ENCODE results near the gene ORC5. TPM values are rescaled to one million over a fixed set of nuclear protein-coding genes. Genes with fewer than 3 reads are reported as not detected.
A peak's percentile ranks its signal among the peaks of the same experiment; 100 is the strongest.

The ORC5 gene
- total RNA-seq, 1 experiment from 2014 or later: 25.4 TPM

- no peak for DNase-seq (ENCODE audit: unreplicated experiment)
- BruUV-seq (replicated peaks): no TSS peak
- H3K36me3 Mint-ChIP-seq (ENCODE audit: insufficient read depth, unreplicated experiment): no peaks in the 10 kb centered on the region
- intact Hi-C loops (cut with micrococcal nuclease): no loop called here
- H3K4me3 Mint-ChIP-seq (ENCODE audit: unreplicated experiment): no peak overlapping the region
- TF ChIP-seq CTCF (IDR thresholded peaks at IDR 0.05; ENCODE audit: unreplicated experiment): no peak
- H3K4me1 Mint-ChIP-seq (ENCODE audit: insufficient read depth, unreplicated experiment): no peaks in the 10 kb centered on the region
- ChIA-PET CTCF (interaction anchor here (0.7 to 1.0 kb wide), 2 partner anchors 48 to 536 kb away, joined by 4 to 5 read pairs; no protein-coding TSS in a partner anchor), POLR2A (no interaction called here)
- H3K27ac Mint-ChIP-seq (ENCODE audit: low read depth, unreplicated experiment): no peak overlapping the region
- peaks cover 64% of the 10 kb centered on the region for H3K27me3 Mint-ChIP-seq (ENCODE audit: insufficient read depth, unreplicated experiment)
- H3K9me3 Mint-ChIP-seq (ENCODE audit: unreplicated experiment): no peaks in the 10 kb centered on the region
Measured at GRCh38 chr7:104111271-104111670, 96.5 kb downstream of the ORC5 start.

DNA sequence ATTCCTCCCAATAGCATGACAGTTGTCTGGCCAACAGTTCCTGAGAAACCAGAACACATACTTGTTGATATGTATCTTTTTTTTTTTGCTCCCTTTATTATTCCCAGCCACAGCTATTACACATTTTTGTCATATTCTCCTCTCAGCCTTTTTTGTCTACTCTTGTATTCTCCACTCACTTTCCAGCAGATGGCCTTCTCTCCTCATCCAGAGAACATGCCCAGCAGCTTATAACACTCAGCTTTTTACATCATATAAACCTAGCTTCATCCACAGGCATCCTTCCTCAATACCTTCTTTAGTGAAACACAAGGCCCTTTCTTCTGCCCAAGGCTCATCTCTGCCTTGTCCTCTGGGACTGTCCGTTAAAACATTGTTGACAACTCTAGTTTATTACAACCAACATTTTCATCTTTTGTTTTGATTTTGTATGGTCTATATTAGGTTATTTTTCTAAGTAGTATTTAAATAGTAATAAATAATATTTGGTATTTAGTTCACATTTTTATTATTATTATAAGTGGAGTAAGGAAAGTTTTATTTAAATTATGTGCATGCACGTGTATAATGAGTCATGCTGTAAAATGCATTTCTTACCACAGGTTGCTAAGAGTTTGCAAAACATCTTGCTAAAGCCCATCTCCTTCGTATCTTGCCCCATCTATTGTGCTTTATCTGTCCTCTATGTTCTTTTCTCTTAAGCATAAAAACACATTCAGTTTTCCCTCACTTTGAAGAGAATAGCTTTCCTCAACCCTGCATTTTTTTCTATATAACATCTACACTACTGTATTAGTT lies 101.5 kb downstream of the ORC5 start:
- Mint-ChIP-seq H3K9me3 (ENCODE audit: unreplicated experiment) (no peaks in the 10 kb centered on the region), H3K4me3 (ENCODE audit: unreplicated experiment) (no peak overlapping the region), H3K27me3 (ENCODE audit: insufficient read depth, unreplicated experiment) (peaks cover 51% of the 10 kb centered on the region), H3K4me1 (ENCODE audit: insufficient read depth, unreplicated experiment) (no peaks in the 10 kb centered on the region), H3K36me3 (ENCODE audit: insufficient read depth, unreplicated experiment) (no peaks in the 10 kb centered on the region), H3K27ac (ENCODE audit: low read depth, unreplicated experiment) (no peak overlapping the region)
- CTCF ChIA-PET: interaction anchor here (0.7 to 1.3 kb wide), 3 partner anchors 20 to 749 kb away, joined by 3 to 5 read pairs (median 4); no protein-coding TSS in a partner anchor
- intact Hi-C loops (cut with micrococcal nuclease): loop anchor here (1.0 kb wide), 1 partner anchor 54 kb away; no protein-coding TSS in a partner anchor
- peak; percentile 17 for DNase-seq (ENCODE audit: unreplicated experiment)
- BruUV-seq (replicated peaks): no TSS peak
- POLR2A ChIA-PET: no interaction called here
- no peak for TF ChIP-seq CTCF (IDR thresholded peaks at IDR 0.05; ENCODE audit: unreplicated experiment)

- no peak for DNase-seq (ENCODE audit: unreplicated experiment)
- Mint-ChIP-seq H3K36me3 (ENCODE audit: insufficient read depth, unreplicated experiment) (no peaks in the 10 kb centered on the region), H3K27me3 (ENCODE audit: insufficient read depth, unreplicated experiment) (peaks cover 44% of the 10 kb centered on the region), H3K27ac (ENCODE audit: low read depth, unreplicated experiment) (no peak overlapping the region), H3K4me1 (ENCODE audit: insufficient read depth, unreplicated experiment) (no peaks in the 10 kb centered on the region), H3K9me3 (ENCODE audit: unreplicated experiment) (no peaks in the 10 kb centered on the region), H3K4me3 (ENCODE audit: unreplicated experiment) (no peak overlapping the region)
- no TSS peak for BruUV-seq (replicated peaks)
- CTCF ChIA-PET: interaction anchor here (0.6 kb wide), 1 partner anchor 39 kb away, joined by 3 read pairs; no protein-coding TSS in a partner anchor
- TF ChIP-seq CTCF (IDR thresholded peaks at IDR 0.05; ENCODE audit: unreplicated experiment): no peak
- intact Hi-C loops (cut with micrococcal nuclease): no loop called here
- POLR2A ChIA-PET: interaction anchor here (0.8 kb wide), 1 partner anchor 11 kb away, joined by 3 read pairs; no protein-coding TSS in a partner anchor
Measured at GRCh38 chr7:104098890-104099289, 108.9 kb downstream of the ORC5 start.

DNA sequence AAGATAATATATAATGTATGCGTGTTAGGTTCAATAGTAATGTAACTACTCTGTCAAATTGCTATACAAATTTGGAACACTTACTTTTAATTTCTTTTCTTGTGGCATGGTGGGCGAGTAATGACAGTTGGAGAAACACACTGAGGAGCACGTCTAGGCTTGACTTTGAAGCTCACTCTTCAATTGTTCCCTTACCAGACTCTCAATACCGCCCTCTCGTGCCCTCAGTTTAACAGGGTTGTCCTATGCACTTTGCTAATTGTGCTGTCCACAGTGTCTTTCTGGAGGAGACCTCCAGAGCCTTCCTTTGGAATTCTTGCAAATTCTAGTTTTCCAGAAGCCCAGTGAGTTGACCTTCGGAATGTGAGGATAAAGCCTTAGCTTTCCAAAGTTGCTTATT lies 111.1 kb downstream of the ORC5 start:
- no peaks in the 10 kb centered on the region for H3K9me3 Mint-ChIP-seq (ENCODE audit: unreplicated experiment)
- no peaks in the 10 kb centered on the region for H3K4me1 Mint-ChIP-seq (ENCODE audit: insufficient read depth, unreplicated experiment)
- CTCF ChIA-PET: interaction anchor here (0.5 to 0.6 kb wide), 2 partner anchors 650 to 745 kb away, joined by 3 read pairs; no protein-coding TSS in a partner anchor
- H3K36me3 Mint-ChIP-seq (ENCODE audit: insufficient read depth, unreplicated experiment): no peaks in the 10 kb centered on the region
- no peak overlapping the region for H3K4me3 Mint-ChIP-seq (ENCODE audit: unreplicated experiment)
- H3K27me3 Mint-ChIP-seq (ENCODE audit: insufficient read depth, unreplicated experiment): peaks cover 49% of the 10 kb centered on the region
- POLR2A ChIA-PET: interaction anchor here (0.7 kb wide), 1 partner anchor 19 kb away, joined by 5 read pairs; no protein-coding TSS in a partner anchor
- no TSS peak for BruUV-seq (replicated peaks)
- no peak for TF ChIP-seq CTCF (IDR thresholded peaks at IDR 0.05; ENCODE audit: unreplicated experiment)
- DNase-seq (ENCODE audit: unreplicated experiment): peak; percentile 43
- intact Hi-C loops (cut with micrococcal nuclease): loop anchor here (1.0 kb wide), 1 partner anchor 523 kb away; no protein-coding TSS in a partner anchor
- H3K27ac Mint-ChIP-seq (ENCODE audit: low read depth, unreplicated experiment): no peak overlapping the region
